WTC11 (cell line): ENCODE data around the gene LRRC8D. TPM values are rescaled to one million over a fixed set of nuclear protein-coding genes. Genes with fewer than 3 reads are reported as not detected.

Experiments used
- ATAC-seq: fragments of 200-7000 bp; cut with Tn5 transposase; 2 replicates; pipeline ENCODE4 v1.10.0; 2021; ENCODE audit warnings: mild to moderate bottlenecking, moderate library complexity
- CTCF ChIA-PET: fragments of 300-600 bp; sonication (Branson Sonifier 250); formaldehyde crosslinking; loops from one replicate; lab custom pipeline; 2021; ENCODE audit warnings: antibody characterized with exemption; lab: Charles Lee
- POLR2A ChIA-PET: fragments of 350-600 bp; sonication (Branson Sonifier 250); formaldehyde crosslinking; loops from one replicate; lab custom pipeline; 2021; ENCODE audit warnings: antibody characterized with exemption; lab: Charles Lee
- DNase-seq: peaks from one replicate; pipeline ENCODE4 v3.0.0; 2021; ENCODE audit warnings: low spot score
- H3K27ac Mint-ChIP-seq: 2 replicates; pipeline ENCODE4 v1.8.0; 2021; ENCODE audit warnings: mixed read lengths
- H3K27me3 Mint-ChIP-seq: 2 replicates; pipeline ENCODE4 v1.8.0; 2021; ENCODE audit warnings: low read depth, mild to moderate bottlenecking, moderate library complexity, mixed read lengths
- H3K36me3 Mint-ChIP-seq: 2 replicates; pipeline ENCODE4 v1.8.0; 2021; ENCODE audit warnings: mixed read lengths
- H3K4me1 Mint-ChIP-seq: 2 replicates; pipeline ENCODE4 v1.8.0; 2022; ENCODE audit warnings: mixed read lengths
- H3K4me3 Mint-ChIP-seq: 2 replicates; pipeline ENCODE4 v1.8.0; 2021; ENCODE audit warnings: mild to moderate bottlenecking, moderate library complexity, mixed read lengths
- H3K9me3 Mint-ChIP-seq: 2 replicates; pipeline ENCODE4 v1.8.0; 2021; ENCODE audit warnings: mixed read lengths
- AFF4 ChIP-seq: sonication (generic); formaldehyde crosslinking; IDR thresholded peaks from 2 replicates; pipeline ENCODE4 v1.8.1; 2023; ENCODE audit warnings: mild to moderate bottlenecking, missing genetic modification reagents, borderline replicate concordance
- ARID4B ChIP-seq: sonication (generic); formaldehyde crosslinking; IDR thresholded peaks from 2 replicates; pipeline ENCODE4 v1.8.0; 2023; ENCODE audit warnings: missing genetic modification reagents, mild to moderate bottlenecking, borderline replicate concordance
- ATF6 ChIP-seq: sonication (generic); formaldehyde crosslinking; IDR thresholded peaks from 2 replicates; pipeline ENCODE4 v1.8.1; 2023; ENCODE audit warnings: mild to moderate bottlenecking, missing genetic modification reagents
- CDX4 ChIP-seq: fragments of 250-450 bp; sonication (Bioruptor Pico); IDR thresholded peaks from 2 replicates; pipeline ENCODE4 v1.9.0; 2021; ENCODE audit warnings: moderate library complexity, mild to moderate bottlenecking, inconsistent platforms, borderline replicate concordance
- E2F4 ChIP-seq: sonication (generic); formaldehyde crosslinking; IDR thresholded peaks from 2 replicates; pipeline ENCODE4 v1.8.1; 2022; ENCODE audit warnings: low read depth, mild to moderate bottlenecking, moderate library complexity, missing genetic modification reagents, borderline replicate concordance
- E2F5 ChIP-seq: sonication (generic); formaldehyde crosslinking; IDR thresholded peaks from 2 replicates; pipeline ENCODE4 v1.8.1; 2022; ENCODE audit warnings: mild to moderate bottlenecking, moderate library complexity, missing genetic modification reagents
- MLX ChIP-seq: sonication (generic); formaldehyde crosslinking; IDR thresholded peaks from 2 replicates; pipeline ENCODE4 v1.8.1; 2023; ENCODE audit warnings: mild to moderate bottlenecking, missing genetic modification reagents, moderate library complexity
- MYBL2 ChIP-seq: sonication (generic); formaldehyde crosslinking; IDR thresholded peaks from 2 replicates; pipeline ENCODE4 v1.8.1; 2023; ENCODE audit warnings: mild to moderate bottlenecking, moderate library complexity, missing genetic modification reagents
- NR1H2 ChIP-seq: sonication (generic); formaldehyde crosslinking; IDR thresholded peaks from 2 replicates; pipeline ENCODE4 v1.9.0; 2021; ENCODE audit warnings: mild to moderate bottlenecking, moderate library complexity, missing genetic modification reagents
- RORB ChIP-seq: fragments of 250-450 bp; sonication (Bioruptor Pico); IDR thresholded peaks from 2 replicates; pipeline ENCODE4 v1.9.0; 2021; ENCODE audit warnings: mild to moderate bottlenecking
- SP1 ChIP-seq: sonication (generic); formaldehyde crosslinking; conservative IDR thresholded peaks from 2 replicates; pipeline ENCODE4 v1.8.1; 2022; ENCODE audit warnings: missing genetic modification reagents
- TEAD4 ChIP-seq: sonication (generic); formaldehyde crosslinking; IDR thresholded peaks from 2 replicates; pipeline ENCODE4 v1.8.0; 2022; ENCODE audit warnings: mild to moderate bottlenecking, missing genetic modification reagents
- USF1 ChIP-seq: sonication (generic); formaldehyde crosslinking; IDR thresholded peaks from 2 replicates; pipeline ENCODE4 v1.8.0; 2022; ENCODE audit warnings: mild to moderate bottlenecking, missing genetic modification reagents
- ZNF121 ChIP-seq: sonication (generic); formaldehyde crosslinking; IDR thresholded peaks from 2 replicates; pipeline ENCODE4 v1.8.0; 2023; ENCODE audit warnings: missing genetic modification reagents
- ZNF263 ChIP-seq: sonication (generic); formaldehyde crosslinking; IDR thresholded peaks from 2 replicates; pipeline ENCODE4 v1.8.1; 2022; ENCODE audit warnings: low read depth, mild to moderate bottlenecking, moderate library complexity, missing genetic modification reagents
- ZNF532 ChIP-seq: fragments of 250-450 bp; sonication (Bioruptor Pico); IDR thresholded peaks from 2 replicates; pipeline ENCODE4 v1.9.0; 2021; ENCODE audit warnings: mild to moderate bottlenecking, borderline replicate concordance
- total RNA-seq: library from RNA; stranded (reverse); gene quantifications from 3 replicates; pipeline ENCODE4 v1.2.3, GENCODE V29; 2021

LRRC8D gene
- total RNA-seq, 1 experiment from 2014 or later, result 42.6 TPM

GRCh38 chr1:89850844-89851415 is 30.1 kb downstream of the LRRC8D start:
- peaks cover 15% of the 10 kb centered on the region for H3K36me3 Mint-ChIP-seq
- no peaks in the 10 kb centered on the region for H3K9me3 Mint-ChIP-seq
- CTCF ChIA-PET, result no interaction called here
- H3K4me3 Mint-ChIP-seq, result no peak overlapping the region
- H3K27me3 Mint-ChIP-seq, result no peaks in the 10 kb centered on the region
- H3K4me1 Mint-ChIP-seq, result no peaks in the 10 kb centered on the region
- peak overlapping the region; percentile 44; the same call in 1 of the 2 replicates for H3K27ac Mint-ChIP-seq
- ATAC-seq (no peak), DNase-seq (no peak)
- POLR2A ChIA-PET, result interaction anchor here (0.7 kb wide), 1 partner anchor 1374 kb away, joined by 3 read pairs; no protein-coding TSS in a partner anchor
- TF ChIP-seq USF1 (CRISPR knock-in tag) (no peak), ZNF121 (CRISPR knock-in tag) (no peak), E2F4 (CRISPR knock-in tag) (no peak), RORB (no peak), ATF6 (CRISPR knock-in tag) (no peak), MLX (CRISPR knock-in tag) (no peak), SP1 (CRISPR knock-in tag) (no peak), CDX4 (no peak), ZNF263 (CRISPR knock-in tag) (no peak), MYBL2 (no peak), TEAD4 (CRISPR knock-in tag) (no peak), AFF4 (CRISPR knock-in tag) (no peak), ARID4B (CRISPR knock-in tag) (no peak), E2F5 (CRISPR knock-in tag) (no peak), ZNF532 (CRISPR knock-in tag) (no peak), NR1H2 (CRISPR knock-in tag) (no peak)
